ENCODE results near the gene CYREN.

The CYREN gene

GRCh38 chr7:135208102-135208793 lies 37.7 kb upstream of the CYREN start:
- H3K27ac ChIP-seq (ENCODE audit: low read depth, low read length, severe bottlenecking), result no peak overlapping the region
- peaks cover 7% of the 10 kb centered on the region for H3K4me1 ChIP-seq (ENCODE audit: control insufficient read depth, insufficient read depth, low read length, poor library complexity, severe bottlenecking)
- 90 to 95% methylated on average over 4 to 6 of the region's 6 CpGs for WGBS, 2 experiments (ENCODE audit: insufficient coverage in 2 of 2)

DNA sequence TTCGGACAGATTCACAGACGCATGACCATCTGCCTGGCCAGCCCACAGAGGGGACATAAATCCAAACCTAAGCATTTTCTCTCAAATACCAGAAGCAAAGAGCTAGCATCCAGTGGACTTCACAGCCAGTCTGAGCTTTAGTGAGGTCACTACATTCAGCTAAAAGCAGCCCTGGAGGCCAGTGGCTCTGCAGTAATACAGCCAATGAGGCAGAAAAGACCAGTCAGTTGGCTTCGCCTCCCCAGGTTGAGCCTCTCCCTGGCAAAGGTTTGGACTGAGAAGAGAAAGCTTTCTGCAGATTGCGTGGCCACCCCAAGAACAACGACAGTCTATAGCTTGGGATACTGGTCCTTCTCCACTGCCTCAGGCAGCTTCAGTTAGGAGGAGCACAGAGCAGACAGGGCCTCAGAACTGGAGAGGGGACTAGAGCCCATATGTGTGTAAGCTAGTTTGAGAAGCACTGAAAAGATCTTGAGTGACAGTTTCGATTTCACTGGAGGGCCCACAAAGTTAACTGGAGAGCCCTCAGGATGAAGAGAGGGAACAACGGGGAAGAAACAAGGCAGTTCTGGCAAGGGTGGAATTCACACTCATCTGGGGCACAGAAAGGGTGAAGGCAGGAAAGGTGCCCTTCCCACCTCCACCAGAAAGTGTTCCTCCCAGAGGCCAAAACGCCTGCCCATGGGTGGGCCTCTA lies 37.0 kb upstream of the CYREN start:
- peaks cover 7% of the 10 kb centered on the region for H3K4me1 ChIP-seq (ENCODE audit: control insufficient read depth, insufficient read depth, low read length, poor library complexity, severe bottlenecking)
- 92 to 96% methylated on average over 6 to 7 of the region's 8 CpGs for WGBS, 2 experiments (ENCODE audit: insufficient coverage in 2 of 2)
- no peaks in the 10 kb centered on the region for H3K9me3 ChIP-seq (ENCODE audit: control insufficient read depth, low read length)
- no peak overlapping the region for H3K27ac ChIP-seq (ENCODE audit: low read depth, low read length, severe bottlenecking)
- H3K4me3 ChIP-seq (ENCODE audit: extremely low read depth, insufficient read depth, low read length, poor library complexity, severe bottlenecking), result no peak overlapping the region
- peaks cover 13% of the 10 kb centered on the region for H3K36me3 ChIP-seq (ENCODE audit: control insufficient read depth, insufficient read depth, low read length)

More at GRCh38 chr7:135208102-135208793, 37.7 kb upstream of the CYREN start:
- Histone ChIP-seq H3K36me3 (ENCODE audit: control insufficient read depth, insufficient read depth, low read length) (peaks cover 6% of the 10 kb centered on the region), H3K4me3 (ENCODE audit: extremely low read depth, insufficient read depth, low read length, poor library complexity, severe bottlenecking) (no peak overlapping the region), H3K9me3 (ENCODE audit: control insufficient read depth, low read length) (no peaks in the 10 kb centered on the region)

- H3K27ac ChIP-seq (ENCODE audit: low read depth, low read length, severe bottlenecking), result no peak overlapping the region
- 89 to 94% methylated on average over 7 of the region's 7 CpGs for WGBS, 2 experiments (ENCODE audit: insufficient coverage in 2 of 2)
Measured at GRCh38 chr7:135206941-135207391, 36.5 kb upstream of the CYREN start.

DNA sequence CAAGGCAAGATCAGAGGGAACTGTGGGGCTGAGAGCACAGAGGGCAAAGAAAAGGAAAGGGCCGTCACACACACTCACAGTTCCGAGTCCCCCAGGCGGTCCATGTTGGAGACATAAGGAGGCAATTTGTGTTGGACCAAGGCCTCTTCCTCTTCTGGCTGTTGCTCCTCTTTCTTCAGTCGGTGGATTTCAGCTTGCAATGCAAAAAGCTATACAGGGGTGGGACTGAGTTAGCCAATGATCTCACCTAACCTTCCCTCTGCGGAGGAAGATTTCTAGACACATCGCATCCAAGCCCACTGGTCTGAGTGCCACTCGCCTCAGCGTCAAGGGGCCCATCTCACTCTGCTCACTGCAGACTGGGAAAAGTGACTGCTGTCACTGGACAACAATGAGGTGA lies 35.3 kb upstream of the CYREN start:
- H3K36me3 ChIP-seq (ENCODE audit: control insufficient read depth, insufficient read depth, low read length), result peaks cover 28% of the 10 kb centered on the region
- H3K9me3 ChIP-seq (ENCODE audit: control insufficient read depth, low read length), result no peaks in the 10 kb centered on the region
- peaks cover 7% of the 10 kb centered on the region for H3K4me1 ChIP-seq (ENCODE audit: control insufficient read depth, insufficient read depth, low read length, poor library complexity, severe bottlenecking)
- H3K27ac ChIP-seq (ENCODE audit: low read depth, low read length, severe bottlenecking), result no peak overlapping the region
- H3K4me3 ChIP-seq (ENCODE audit: extremely low read depth, insufficient read depth, low read length, poor library complexity, severe bottlenecking), result no peak overlapping the region
- WGBS, 2 experiments (ENCODE audit: insufficient coverage in 2 of 2), result 94 to 99% methylated on average over 7 to 8 of the region's 8 CpGs

More at GRCh38 chr7:135206941-135207391, 36.5 kb upstream of the CYREN start:
- Histone ChIP-seq H3K4me1 (ENCODE audit: control insufficient read depth, insufficient read depth, low read length, poor library complexity, severe bottlenecking) (peaks cover 7% of the 10 kb centered on the region), H3K36me3 (ENCODE audit: control insufficient read depth, insufficient read depth, low read length) (peaks cover 17% of the 10 kb centered on the region), H3K4me3 (ENCODE audit: extremely low read depth, insufficient read depth, low read length, poor library complexity, severe bottlenecking) (no peak overlapping the region), H3K9me3 (ENCODE audit: control insufficient read depth, low read length) (no peaks in the 10 kb centered on the region)

- 99 to 100% methylated on average over 3 to 5 of the region's 5 CpGs for whole genome bisulfite sequencing, 2 experiments (ENCODE audit: insufficient coverage in 2 of 2)
- H3K4me1 ChIP-seq (ENCODE audit: control insufficient read depth, insufficient read depth, low read length, poor library complexity, severe bottlenecking), result peaks cover 7% of the 10 kb centered on the region
- H3K27ac ChIP-seq (ENCODE audit: low read depth, low read length, severe bottlenecking), result no peak overlapping the region
Measured at GRCh38 chr7:135204876-135205275, 34.4 kb upstream of the CYREN start.

GRCh38 chr7:135204341-135204749 lies 33.8 kb upstream of the CYREN start:
- Histone ChIP-seq H3K36me3 (ENCODE audit: control insufficient read depth, insufficient read depth, low read length) (peaks cover 33% of the 10 kb centered on the region), H3K4me1 (ENCODE audit: control insufficient read depth, insufficient read depth, low read length, poor library complexity, severe bottlenecking) (peaks cover 7% of the 10 kb centered on the region), H3K9me3 (ENCODE audit: control insufficient read depth, low read length) (no peaks in the 10 kb centered on the region), H3K27ac (ENCODE audit: low read depth, low read length, severe bottlenecking) (no peak overlapping the region), H3K4me3 (ENCODE audit: extremely low read depth, insufficient read depth, low read length, poor library complexity, severe bottlenecking) (no peak overlapping the region)
- 88 to 92% methylated on average over 5 of the region's 6 CpGs for WGBS, 2 experiments (ENCODE audit: insufficient coverage in 2 of 2)

More at GRCh38 chr7:135204876-135205275, 34.4 kb upstream of the CYREN start:
- Histone ChIP-seq H3K9me3 (ENCODE audit: control insufficient read depth, low read length) (no peaks in the 10 kb centered on the region), H3K36me3 (ENCODE audit: control insufficient read depth, insufficient read depth, low read length) (peaks cover 33% of the 10 kb centered on the region), H3K4me3 (ENCODE audit: extremely low read depth, insufficient read depth, low read length, poor library complexity, severe bottlenecking) (no peak overlapping the region)

- peaks cover 7% of the 10 kb centered on the region for H3K4me1 ChIP-seq (ENCODE audit: control insufficient read depth, insufficient read depth, low read length, poor library complexity, severe bottlenecking)
- no peak overlapping the region for H3K27ac ChIP-seq (ENCODE audit: low read depth, low read length, severe bottlenecking)
- no peaks in the 10 kb centered on the region for H3K9me3 ChIP-seq (ENCODE audit: control insufficient read depth, low read length)
- peaks cover 50% of the 10 kb centered on the region for H3K36me3 ChIP-seq (ENCODE audit: control insufficient read depth, insufficient read depth, low read length)
- 100% methylated on average over 1 of the region's 2 CpGs; no CpG with 5 or more reads in 1 of the 2 experiments for WGBS, 2 experiments (ENCODE audit: insufficient coverage in 2 of 2)
- no peak overlapping the region for H3K4me3 ChIP-seq (ENCODE audit: extremely low read depth, insufficient read depth, low read length, poor library complexity, severe bottlenecking)
Measured at GRCh38 chr7:135201350-135201749, 30.8 kb upstream of the CYREN start.

DNA sequence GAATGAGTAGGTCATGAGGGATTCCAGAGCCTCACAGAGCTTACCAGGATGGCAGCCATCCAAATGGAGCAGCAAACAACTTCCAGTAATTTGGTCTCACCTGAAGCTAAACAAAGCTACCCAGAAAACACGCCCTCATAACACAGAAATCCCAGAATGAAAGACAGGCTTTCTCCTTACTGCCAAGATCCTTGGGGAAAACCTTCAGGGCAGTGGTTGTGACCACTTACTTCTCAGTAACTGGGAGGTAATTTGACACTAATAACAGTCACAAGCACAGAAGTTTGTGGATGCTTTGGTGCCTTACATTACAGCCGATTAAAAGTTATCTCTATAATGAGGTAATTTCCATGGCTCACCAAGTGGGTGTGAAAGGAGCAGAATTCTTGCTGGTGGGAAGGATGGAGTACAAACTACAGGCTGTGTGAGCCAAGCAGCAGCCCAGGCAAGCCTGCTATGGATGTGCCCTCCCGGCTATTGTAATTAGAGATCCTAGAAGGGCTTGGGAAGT lies 30.4 kb upstream of the CYREN start:
- Histone ChIP-seq H3K9me3 (ENCODE audit: control insufficient read depth, low read length) (no peaks in the 10 kb centered on the region), H3K4me1 (ENCODE audit: control insufficient read depth, insufficient read depth, low read length, poor library complexity, severe bottlenecking) (peaks cover 7% of the 10 kb centered on the region), H3K27ac (ENCODE audit: low read depth, low read length, severe bottlenecking) (no peak overlapping the region), H3K36me3 (ENCODE audit: control insufficient read depth, insufficient read depth, low read length) (peaks cover 52% of the 10 kb centered on the region), H3K4me3 (ENCODE audit: extremely low read depth, insufficient read depth, low read length, poor library complexity, severe bottlenecking) (no peak overlapping the region)
- 88 to 100% methylated on average over 1 of the region's 3 CpGs for WGBS, 2 experiments (ENCODE audit: insufficient coverage in 2 of 2)

- Histone ChIP-seq H3K36me3 (ENCODE audit: control insufficient read depth, insufficient read depth, low read length) (peaks cover 57% of the 10 kb centered on the region), H3K9me3 (ENCODE audit: control insufficient read depth, low read length) (no peaks in the 10 kb centered on the region), H3K27ac (ENCODE audit: low read depth, low read length, severe bottlenecking) (no peak overlapping the region), H3K4me3 (ENCODE audit: extremely low read depth, insufficient read depth, low read length, poor library complexity, severe bottlenecking) (no peak overlapping the region), H3K4me1 (ENCODE audit: control insufficient read depth, insufficient read depth, low read length, poor library complexity, severe bottlenecking) (peaks cover 6% of the 10 kb centered on the region)
- WGBS, 2 experiments (ENCODE audit: insufficient coverage in 2 of 2), result 85 to 97% methylated on average over 4 of the region's 4 CpGs
Measured at GRCh38 chr7:135199439-135199838, 28.9 kb upstream of the CYREN start.

DNA sequence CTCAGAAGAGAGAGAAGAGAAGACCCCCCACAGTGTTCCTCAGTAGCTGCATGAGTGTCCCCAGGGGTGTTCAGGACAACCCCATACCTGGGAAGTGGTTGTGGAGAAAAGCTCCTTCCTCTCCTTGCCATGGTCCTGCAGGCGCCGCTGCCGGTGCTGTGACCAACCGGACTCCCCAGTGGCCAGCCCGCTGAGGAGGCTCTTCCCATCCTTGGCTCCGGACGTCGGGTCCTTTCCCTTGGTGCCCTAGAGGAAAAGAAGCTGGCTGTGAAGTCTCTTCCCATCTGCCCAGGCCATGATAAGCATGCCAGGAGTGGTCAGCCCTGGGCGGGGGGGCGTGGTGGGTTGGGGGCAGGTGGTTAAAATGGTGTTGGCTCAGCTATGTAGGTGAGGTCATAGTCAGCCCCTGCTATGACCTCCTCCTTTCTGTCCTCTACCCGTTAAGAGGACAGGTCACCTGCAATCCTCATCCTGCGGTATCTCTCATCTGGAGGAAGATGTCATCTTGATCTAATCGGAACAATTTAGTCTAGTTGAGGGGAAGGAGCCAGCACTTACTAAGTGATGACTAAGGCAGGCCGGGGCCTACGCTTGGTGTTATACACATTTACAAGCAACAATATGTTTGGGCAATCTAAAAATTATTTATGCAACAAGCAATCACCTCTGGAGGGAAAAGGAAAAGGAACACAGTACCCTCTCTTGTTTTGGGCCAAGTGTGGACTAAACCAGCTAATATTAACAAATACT lies 27.6 kb upstream of the CYREN start:
- Histone ChIP-seq H3K4me3 (ENCODE audit: extremely low read depth, insufficient read depth, low read length, poor library complexity, severe bottlenecking) (no peak overlapping the region), H3K4me1 (ENCODE audit: control insufficient read depth, insufficient read depth, low read length, poor library complexity, severe bottlenecking) (peaks cover 5% of the 10 kb centered on the region), H3K27ac (ENCODE audit: low read depth, low read length, severe bottlenecking) (no peak overlapping the region), H3K36me3 (ENCODE audit: control insufficient read depth, insufficient read depth, low read length) (peaks cover 61% of the 10 kb centered on the region), H3K9me3 (ENCODE audit: control insufficient read depth, low read length) (no peaks in the 10 kb centered on the region)
- 88 to 100% methylated on average over 1 to 7 of the region's 15 CpGs for WGBS, 2 experiments (ENCODE audit: insufficient coverage in 2 of 2)

All from mesodermal cell (in vitro differentiated cells).